KMS-11 (cell line): ENCODE results near the gene STEAP1B.

ENCODE experiments used
- H2AFZ ChIP-seq: fragments of 200-600 bp; sonication (generic); 2 replicates; pipeline ENCODE4 v1.6.1; 2016; ENCODE audit warnings: antibody characterized with exemption, mixed run types, low read depth
- H3K27ac ChIP-seq: fragments of 200-600 bp; sonication (generic); 2 replicates; pipeline ENCODE4 v1.6.1; 2016; ENCODE audit warnings: mild to moderate bottlenecking, mixed run types
- H3K27me3 ChIP-seq: fragments of 200-600 bp; sonication (generic); 2 replicates; pipeline ENCODE4 v1.6.1; 2017; ENCODE audit warnings: mild to moderate bottlenecking, low read depth, mixed run types, moderate library complexity; ENCODE audit not compliant: insufficient read depth
- H3K36me3 ChIP-seq: fragments of 200-600 bp; sonication (generic); 2 replicates; pipeline ENCODE4 v1.6.1; 2017; ENCODE audit warnings: mild to moderate bottlenecking, mixed run types; ENCODE audit not compliant: insufficient read depth
- H3K4me1 ChIP-seq: fragments of 200-600 bp; sonication (generic); 2 replicates; pipeline ENCODE4 v1.6.1; 2016; ENCODE audit warnings: mild to moderate bottlenecking, low read depth, mixed run types; ENCODE audit not compliant: poor library complexity, severe bottlenecking
- H3K4me2 ChIP-seq: fragments of 200-600 bp; sonication (generic); 2 replicates; pipeline ENCODE4 v1.7.0; 2016; ENCODE audit warnings: mild to moderate bottlenecking, mixed run types
- H3K4me3 ChIP-seq: fragments of 200-600 bp; sonication (generic); IDR thresholded peaks from 2 replicates; pipeline ENCODE4 v1.6.1; 2017; ENCODE audit warnings: low read depth, low read length, mixed read lengths; ENCODE audit not compliant: insufficient read depth
- H3K79me2 ChIP-seq: fragments of 200-600 bp; sonication (generic); 2 replicates; pipeline ENCODE4 v1.6.1; 2016; ENCODE audit warnings: low read depth, mixed run types; ENCODE audit not compliant: insufficient read depth
- H3K9ac ChIP-seq: fragments of 200-600 bp; sonication (generic); 2 replicates; pipeline ENCODE4 v1.6.1; 2016; ENCODE audit warnings: mild to moderate bottlenecking, mixed run types
- H4K20me1 ChIP-seq: fragments of 200-600 bp; sonication (generic); 2 replicates; pipeline ENCODE4 v1.6.1; 2016; ENCODE audit warnings: mild to moderate bottlenecking, mixed run types; ENCODE audit not compliant: insufficient read depth
- CTCF ChIP-seq: fragments of 200-600 bp; sonication (generic); conservative IDR thresholded peaks from 2 replicates; pipeline ENCODE4 v1.6.1; 2017; ENCODE audit warnings: low read depth, mild to moderate bottlenecking, antibody characterized with exemption, low read length, moderate library complexity, mixed read lengths

Gene STEAP1B

GRCh38 chr7:22443370-22444180 lies 56.4 kb downstream of the STEAP1B start:
- no peaks in the 10 kb centered on the region for H3K27me3 ChIP-seq
- H3K4me1 ChIP-seq, result peaks cover 78% of the 10 kb centered on the region
- no peaks in the 10 kb centered on the region for H4K20me1 ChIP-seq
- no peak overlapping the region for H3K27ac ChIP-seq
- no peaks in the 10 kb centered on the region for H3K79me2 ChIP-seq
- peak overlapping the region; percentile 70; the same call in 1 of the 2 replicates for H3K4me2 ChIP-seq
- H3K9ac ChIP-seq, result no peak overlapping the region
- no peaks in the 10 kb centered on the region for H3K36me3 ChIP-seq
- H3K4me3 ChIP-seq, result no peak overlapping the region
- no peak for TF ChIP-seq CTCF
- no peak overlapping the region for H2AFZ ChIP-seq

- Histone ChIP-seq H3K36me3 (no peaks in the 10 kb centered on the region), H3K4me1 (peaks cover 78% of the 10 kb centered on the region), H3K79me2 (no peaks in the 10 kb centered on the region), H3K27me3 (no peaks in the 10 kb centered on the region), H4K20me1 (no peaks in the 10 kb centered on the region), H3K9ac (no peak overlapping the region), H2AFZ (no peak overlapping the region), H3K4me2 (no peak overlapping the region), H3K27ac (no peak overlapping the region), H3K4me3 (no peak overlapping the region)
- no peak for TF ChIP-seq CTCF
Measured at GRCh38 chr7:22442882-22443369, 57.1 kb downstream of the STEAP1B start.

- peaks cover 77% of the 10 kb centered on the region for H3K4me1 ChIP-seq
- H3K4me2 ChIP-seq, result no peak overlapping the region
- no peak for TF ChIP-seq CTCF
- H3K9ac ChIP-seq, result no peak overlapping the region
- H4K20me1 ChIP-seq, result no peaks in the 10 kb centered on the region
- no peaks in the 10 kb centered on the region for H3K36me3 ChIP-seq
- no peak overlapping the region for H3K4me3 ChIP-seq
- H2AFZ ChIP-seq, result no peak overlapping the region
- no peak overlapping the region for H3K27ac ChIP-seq
- no peaks in the 10 kb centered on the region for H3K79me2 ChIP-seq
- no peaks in the 10 kb centered on the region for H3K27me3 ChIP-seq
Measured at GRCh38 chr7:22442187-22442881, 57.7 kb downstream of the STEAP1B start.

- Histone ChIP-seq H3K4me1 (peaks cover 73% of the 10 kb centered on the region), H3K36me3 (no peaks in the 10 kb centered on the region), H3K27ac (no peak overlapping the region), H3K27me3 (no peaks in the 10 kb centered on the region), H4K20me1 (no peaks in the 10 kb centered on the region), H3K79me2 (no peaks in the 10 kb centered on the region), H2AFZ (no peak overlapping the region), H3K4me3 (no peak overlapping the region), H3K4me2 (no peak overlapping the region), H3K9ac (no peak overlapping the region)
- TF ChIP-seq CTCF, result no peak
Measured at GRCh38 chr7:22441157-22441556, 58.8 kb downstream of the STEAP1B start.
